Stomach (tissue), 9 donors: ENCODE results near the gene NAA40. TPM values are rescaled to one million over a fixed set of nuclear protein-coding genes. Genes with fewer than 3 reads are reported as not detected.
"Not testable (repeated sequence)": the region's sequence is repeated elsewhere in the genome, so short reads cannot be mapped to it uniquely, and the experiment has no call there.

Experiments used
- DNase-seq, 2 donors: peaks; one replicate each; pipeline versions ENCODE4 v3.0.0 to v3.0.0-alpha.2; 2013 to 2019
- H3K27ac ChIP-seq, 5 donors: fragments of 200-600 bp in 4 of 5; sonication (generic) in 4 of 5; one replicate each; pipeline ENCODE4 v1.5.1; 2013 to 2019; ENCODE audit warnings: mild to moderate bottlenecking in 1 of 5, moderate library complexity in 1 of 5
- H3K27me3 ChIP-seq, 3 donors: fragments of 200-600 bp; sonication (generic); one replicate each; pipeline ENCODE4 v1.5.1; 2017 to 2019; ENCODE audit warnings: mixed run types in 1 of 3
- H3K36me3 ChIP-seq, 4 donors: fragments of 200-600 bp; sonication (generic); 1 replicate in 3 of 4; 2 replicates in 1 of 4; pipeline ENCODE4 v1.5.1; 2016 to 2019
- H3K4me1 ChIP-seq, 4 donors: fragments of 200-600 bp; sonication (generic); one replicate each; pipeline ENCODE4 v1.5.1; 2016 to 2019
- H3K4me3 ChIP-seq, 4 donors: fragments of 200-600 bp; sonication (generic) in 3 of 4; one replicate each; pipeline ENCODE4 v1.5.1; 2016 to 2019; ENCODE audit warnings: mild to moderate bottlenecking in 1 of 4
- H3K9me3 ChIP-seq, 4 donors: fragments of 200-600 bp; sonication (generic); one replicate each; pipeline ENCODE4 v1.5.1; 2016 to 2019
- CTCF ChIP-seq, 7 experiments: fragments of 450-650 bp in 4 of 7; fragments of 200-600 bp in 3 of 7; sonication (generic) in 3 of 7; IDR thresholded peaks; one replicate each; pipeline ENCODE4 v1.5.1; 2016 to 2019; ENCODE audit warnings: antibody characterized with exemption in 7 of 7, control low read depth in 2 of 7, mild to moderate bottlenecking in 1 of 7
- EP300 ChIP-seq: sonication (generic); formaldehyde crosslinking; IDR thresholded peaks from one replicate; pipeline ENCODE4 v1.6.1; 2017; ENCODE audit warnings: antibody characterized with exemption
- POLR2A ChIP-seq, 4 donors: fragments of 450-650 bp; IDR thresholded peaks; one replicate each; pipeline ENCODE4 v1.6.1; 2016; ENCODE audit warnings: antibody characterized with exemption in 4 of 4, control low read depth in 2 of 4, mild to moderate bottlenecking in 1 of 4, moderate library complexity in 1 of 4
- POLR2AphosphoS5 ChIP-seq, 3 donors: sonication (generic); formaldehyde crosslinking; IDR thresholded peaks; one replicate each; pipeline ENCODE4 v1.6.1; 2016; ENCODE audit warnings: antibody characterized with exemption in 3 of 3
- WGBS, 5 donors: extraction: QIAGEN DNeasy Blood & Tissue Kit in 3 of 5; methylation state at CpG; one replicate each; pipeline versions ENCODE4 v1.1.5 to v1.1.7; 2013 to 2018; 5-methylcytosine and 5-hydroxymethylcytosine counted together
- intact Hi-C: fragments of 100-400 bp; cut with DNase I; formaldehyde crosslinking; loops from one replicate; pipeline ENCODE4 v1.15.1; 2023; ENCODE audit warnings: low total_unique reads
- polyA plus RNA-seq, 3 donors: library from polyadenylated mRNA; stranded (reverse); fragments of 200-250 nt; gene quantifications; one replicate each; pipeline ENCODE4 v1.2.3, GENCODE V29; 2013
- total RNA-seq, 5 donors: library from RNA; depleted of rRNA; stranded (reverse); fragments of >200 nt; gene quantifications; one replicate each; pipeline versions ENCODE4 v1.1.0 to v1.2.3, GENCODE V29; 2014 to 2016
- donor health status: healthy with polysubstance abuse.
- donor health status: Bipolar disorder and iron deficiency.
- donor health status: healthy.

The NAA40 gene
- total and polyA plus RNA-seq, 8 donors = 4.3 to 71.4 (median 8.1) TPM

- no peak for TF ChIP-seq EP300
- no peak for TF ChIP-seq POLR2A (IDR thresholded peaks at IDR 0.05)
- TF ChIP-seq CTCF (IDR thresholded peaks at IDR 0.05) = no peak
- no peak for TF ChIP-seq POLR2AphosphoS5 (IDR thresholded peaks at IDR 0.05)
- WGBS, 5 donors = 20 to 29% (median 27%) methylated on average over 9 to 19 of the region's 19 CpGs
- H3K36me3 ChIP-seq = peaks cover 0 to 8% (median 0%) of the 10 kb centered on the region in 4 donors
- intact Hi-C loops = no loop called here
- H3K27ac ChIP-seq = no peak overlapping the region
- no peaks in the 10 kb centered on the region for H3K9me3 ChIP-seq
- H3K4me3 ChIP-seq = no peak overlapping the region
- H3K4me1 ChIP-seq = peaks cover 0 to 11% (median 0%) of the 10 kb centered on the region in 4 donors
- DNase-seq = peak; percentile 30 to 85
- H3K27me3 ChIP-seq = peaks cover 0 to 5% (median 0%) of the 10 kb centered on the region in 3 donors
These were observed 23.0 kb downstream of the NAA40 start for GRCh38 chr11:63961608-63962412.

- not testable (repeated sequence) for DNase-seq
These were observed 25.1 kb downstream of the NAA40 start for GRCh38 chr11:63963895-63964294.

GRCh38 chr11:63966444-63966843 lies 27.6 kb downstream of the NAA40 start:
- DNase-seq = no peak
- TF ChIP-seq CTCF (IDR thresholded peaks at IDR 0.05) (no peak), POLR2A (IDR thresholded peaks at IDR 0.05) (no peak), EP300 (no peak), POLR2AphosphoS5 (IDR thresholded peaks at IDR 0.05) (no peak)
- H3K27me3 ChIP-seq = peaks cover 0 to 11% (median 4%) of the 10 kb centered on the region in 3 donors
- H3K4me1 ChIP-seq = peaks cover 0 to 8% (median 0%) of the 10 kb centered on the region in 4 donors
- H3K9me3 ChIP-seq = no peaks in the 10 kb centered on the region
- WGBS, 5 donors = 96 to 100% (median 100%) methylated on average over 1 of the region's 1 CpG
- no peaks in the 10 kb centered on the region for H3K36me3 ChIP-seq
- intact Hi-C loops = no loop called here
- H3K27ac ChIP-seq = no peak overlapping the region
- H3K4me3 ChIP-seq = no peak overlapping the region

More at GRCh38 chr11:63963895-63964294, 25.1 kb downstream of the NAA40 start:
- H3K27ac ChIP-seq, H3K4me3 ChIP-seq, H3K27me3 ChIP-seq, H3K9me3 ChIP-seq, H3K36me3 ChIP-seq, intact Hi-C loops: not testable (repeated sequence)
- 89 to 97% (median 93%) methylated on average over 4 of the region's 4 CpGs for whole genome bisulfite sequencing, 5 donors
- peaks cover 0 to 11% (median 0%) of the 10 kb centered on the region in 4 donors for H3K4me1 ChIP-seq

GRCh38 chr11:63969461-63969860 lies 30.7 kb downstream of the NAA40 start:
- H3K27ac ChIP-seq = no peak overlapping the region
- WGBS, 5 donors = 68 to 86% (median 73%) methylated on average over 2 of the region's 2 CpGs
- TF ChIP-seq POLR2AphosphoS5 (IDR thresholded peaks at IDR 0.05) (no peak), CTCF (IDR thresholded peaks at IDR 0.05) (no peak), EP300 (no peak), POLR2A (IDR thresholded peaks at IDR 0.05) (no peak)
- H3K4me1 ChIP-seq = peaks cover 0 to 6% (median 4%) of the 10 kb centered on the region in 4 donors
- DNase-seq = no peak
- no peaks in the 10 kb centered on the region for H3K36me3 ChIP-seq
- no peak overlapping the region for H3K4me3 ChIP-seq
- intact Hi-C loops = no loop called here
- H3K27me3 ChIP-seq = peaks cover 0 to 9% (median 4%) of the 10 kb centered on the region in 3 donors
- no peaks in the 10 kb centered on the region for H3K9me3 ChIP-seq

GRCh38 chr11:63970902-63971301 lies 32.1 kb downstream of the NAA40 start:
- peaks cover 0 to 1% (median 0%) of the 10 kb centered on the region in 4 donors for H3K36me3 ChIP-seq
- no peaks in the 10 kb centered on the region for H3K9me3 ChIP-seq
- H3K4me3 ChIP-seq = no peak overlapping the region
- H3K27me3 ChIP-seq = peaks cover 0 to 8% (median 4%) of the 10 kb centered on the region in 3 donors
- peaks cover 8 to 15% (median 14%) of the 10 kb centered on the region in 4 donors for H3K4me1 ChIP-seq
- 59 to 76% (median 72%) methylated on average over 5 of the region's 5 CpGs for WGBS, 5 donors
- H3K27ac ChIP-seq = no peak overlapping the region
- DNase-seq = no peak
- TF ChIP-seq EP300 = no peak
- intact Hi-C loops = no loop called here

GRCh38 chr11:63973912-63974258 lies 35.1 kb downstream of the NAA40 start:
- DNase-seq, H3K27me3 ChIP-seq, H3K9me3 ChIP-seq, intact Hi-C loops: not testable (repeated sequence)
- Histone ChIP-seq H3K4me3 (peak overlapping the region in 3 of 4 donors; percentile 16 to 78 (median 75)), H3K27ac (peak overlapping the region in 2 of 5 donors; percentile 92 to 97), H3K4me1 (peaks cover 19 to 43% (median 35%) of the 10 kb centered on the region in 4 donors), H3K36me3 (peaks cover 0 to 14% (median 9%) of the 10 kb centered on the region in 4 donors)
- 60 to 66% (median 61%) methylated on average over 18 of the region's 18 CpGs for WGBS, 5 donors
